ENCODE results near the gene MAFF. TPM values are rescaled to one million over a fixed set of nuclear protein-coding genes. Genes with fewer than 3 reads are reported as not detected.

Gene MAFF
- total RNA-seq, 1 experiment from 2014 or later, result 4.6 TPM

GRCh38 chr22:38193580-38193979 lies 8.2 kb upstream of the MAFF start:
- no peak for ATAC-seq
- no peak overlapping the region for H3K27ac Mint-ChIP-seq
- H3K27me3 Mint-ChIP-seq (ENCODE audit: low read depth), result peaks cover 33% of the 10 kb centered on the region
- TF ChIP-seq ZNF263 (CRISPR knock-in tag; IDR thresholded peaks at IDR 0.05; ENCODE audit: low read depth) (no peak), ZNF138 (CRISPR knock-in tag; conservative IDR thresholded peaks at IDR 0.05) (no peak), ZNF281 (CRISPR knock-in tag; IDR thresholded peaks at IDR 0.05) (no peak), ZNF512 (CRISPR knock-in tag; IDR thresholded peaks at IDR 0.05; ENCODE audit: borderline replicate concordance) (no peak), OVOL2 (CRISPR knock-in tag; IDR thresholded peaks at IDR 0.05; ENCODE audit: borderline replicate concordance) (no peak), NR3C1 (CRISPR knock-in tag; conservative IDR thresholded peaks at IDR 0.05; ENCODE audit: low read depth) (no peak), ETV6 (CRISPR knock-in tag; IDR thresholded peaks at IDR 0.05) (no peak), PREB (CRISPR knock-in tag; IDR thresholded peaks at IDR 0.05; ENCODE audit: borderline replicate concordance) (no peak), NFYB (CRISPR knock-in tag; conservative IDR thresholded peaks at IDR 0.05; ENCODE audit: low read depth) (no peak), TP53 (CRISPR knock-in tag; IDR thresholded peaks at IDR 0.05) (no peak), TEAD4 (CRISPR knock-in tag; IDR thresholded peaks at IDR 0.05) (no peak), PRDM15 (CRISPR knock-in tag; IDR thresholded peaks at IDR 0.05) (no peak), NFE2L1 (CRISPR knock-in tag; IDR thresholded peaks at IDR 0.05) (no peak), ZNF423 (CRISPR knock-in tag; IDR thresholded peaks at IDR 0.05) (no peak), MAX (CRISPR knock-in tag; IDR thresholded peaks at IDR 0.05) (no peak), ATF6 (CRISPR knock-in tag; IDR thresholded peaks at IDR 0.05) (no peak), NR2C2 (CRISPR knock-in tag; IDR thresholded peaks at IDR 0.05) (no peak), AFF4 (CRISPR knock-in tag; IDR thresholded peaks at IDR 0.05; ENCODE audit: borderline replicate concordance) (no peak)
- H3K4me3 Mint-ChIP-seq, result no peak overlapping the region
- POLR2A ChIA-PET, result no interaction called here
- H3K36me3 Mint-ChIP-seq, result no peaks in the 10 kb centered on the region
- no peaks in the 10 kb centered on the region for H3K9me3 Mint-ChIP-seq
- DNase-seq (ENCODE audit: low spot score), result no peak
- no peaks in the 10 kb centered on the region for H3K4me1 Mint-ChIP-seq
- CTCF ChIA-PET, result interaction anchor here (0.6 to 1.4 kb wide), 2 partner anchors 12 to 939 kb away, joined by 3 to 6 read pairs; no protein-coding TSS in a partner anchor
